Neural crest cell (in vitro differentiated cells): ENCODE measurements around the gene C10orf95. TPM values are rescaled to one million over a fixed set of nuclear protein-coding genes. Genes with fewer than 3 reads are reported as not detected.
A peak's percentile ranks its signal among the peaks of the same experiment; 100 is the strongest.

Experiments
- DNase-seq: peaks from one replicate; pipeline ENCODE4 v3.0.0; 2021; ENCODE audit warnings: low read depth, mixed read lengths, low spot score
- H3K27ac Mint-ChIP-seq: one replicate; pipeline ENCODE4 v1.8.0; 2021; ENCODE audit warnings: mild to moderate bottlenecking, mixed read lengths; ENCODE audit not compliant: unreplicated experiment
- H3K27me3 Mint-ChIP-seq: 2 replicates; pipeline ENCODE4 v1.8.0; 2021; ENCODE audit warnings: low read depth, mild to moderate bottlenecking, mixed read lengths
- H3K36me3 Mint-ChIP-seq: 2 replicates; pipeline ENCODE4 v1.8.0; 2021; ENCODE audit warnings: low read depth, mild to moderate bottlenecking, mixed read lengths
- H3K4me1 Mint-ChIP-seq: 2 replicates; pipeline ENCODE4 v1.8.0; 2021; ENCODE audit warnings: mixed read lengths
- H3K4me3 Mint-ChIP-seq: one replicate; pipeline ENCODE4 v1.8.0; 2021; ENCODE audit warnings: mild to moderate bottlenecking, mixed read lengths
- H3K9me3 Mint-ChIP-seq: 2 replicates; pipeline ENCODE4 v1.8.0; 2021; ENCODE audit warnings: mixed read lengths
- CTCF ChIP-seq: fragments of 200-600 bp; sonication (generic); conservative IDR thresholded peaks from 2 replicates; pipeline ENCODE4 v1.5.0; 2021; ENCODE audit warnings: antibody characterized with exemption, mild to moderate bottlenecking
- total RNA-seq: library from RNA; stranded (reverse); gene quantifications from 2 replicates; pipeline ENCODE4 v1.2.1, GENCODE V29; 2021

Gene C10orf95
- total RNA-seq, 1 donor from 2014 or later, result 0.21 TPM

GRCh38 chr10:102468683-102469082 lies 17.3 kb upstream of the C10orf95 start:
- Mint-ChIP-seq H3K9me3 (no peaks in the 10 kb centered on the region), H3K27ac (no peak overlapping the region), H3K4me3 (peak overlapping the region; percentile 16), H3K4me1 (peaks cover 4% of the 10 kb centered on the region), H3K27me3 (no peaks in the 10 kb centered on the region), H3K36me3 (no peaks in the 10 kb centered on the region)
- no peak for TF ChIP-seq CTCF
- no peak for DNase-seq

GRCh38 chr10:102467971-102468438 lies 16.7 kb upstream of the C10orf95 start:
- Mint-ChIP-seq H3K27ac (no peak overlapping the region), H3K4me1 (peaks cover 11% of the 10 kb centered on the region), H3K9me3 (no peaks in the 10 kb centered on the region), H3K4me3 (no peak overlapping the region), H3K27me3 (no peaks in the 10 kb centered on the region), H3K36me3 (no peaks in the 10 kb centered on the region)
- DNase-seq, result no peak
- no peak for TF ChIP-seq CTCF

GRCh38 chr10:102467318-102467717 lies 16.0 kb upstream of the C10orf95 start:
- no peak for TF ChIP-seq CTCF
- Mint-ChIP-seq H3K27me3 (peaks cover 5% of the 10 kb centered on the region), H3K36me3 (no peaks in the 10 kb centered on the region), H3K4me1 (peaks cover 18% of the 10 kb centered on the region), H3K9me3 (no peaks in the 10 kb centered on the region), H3K4me3 (no peak overlapping the region), H3K27ac (peak overlapping the region; percentile 27)
- no peak for DNase-seq

GRCh38 chr10:102465466-102465865 lies 14.1 kb upstream of the C10orf95 start:
- peaks cover 10% of the 10 kb centered on the region for H3K27me3 Mint-ChIP-seq
- H3K9me3 Mint-ChIP-seq, result no peaks in the 10 kb centered on the region
- no peaks in the 10 kb centered on the region for H3K36me3 Mint-ChIP-seq
- no peak overlapping the region for H3K27ac Mint-ChIP-seq
- peaks cover 34% of the 10 kb centered on the region for H3K4me1 Mint-ChIP-seq
- TF ChIP-seq CTCF, result no peak
- H3K4me3 Mint-ChIP-seq, result no peak overlapping the region
- no peak for DNase-seq

- DNase-seq, result no peak
- H3K27ac Mint-ChIP-seq, result no peak overlapping the region
- H3K27me3 Mint-ChIP-seq, result peaks cover 13% of the 10 kb centered on the region
- H3K36me3 Mint-ChIP-seq, result no peaks in the 10 kb centered on the region
- peaks cover 34% of the 10 kb centered on the region for H3K4me1 Mint-ChIP-seq
- no peaks in the 10 kb centered on the region for H3K9me3 Mint-ChIP-seq
- no peak overlapping the region for H3K4me3 Mint-ChIP-seq
- no peak for TF ChIP-seq CTCF
Observed at GRCh38 chr10:102463983-102464382, 12.6 kb upstream of the C10orf95 start.
